LHCN-M2 (cell line): ENCODE data around the gene ERMARD. TPM values are rescaled to one million over a fixed set of nuclear protein-coding genes. Genes with fewer than 3 reads are reported as not detected.

Experiments
- DNase-seq: peaks from one replicate; pipeline ENCODE4 v3.0.0-alpha.2; 2012; ENCODE audit warnings: low read depth
- total RNA-seq: library from RNA; depleted of rRNA; stranded (reverse); fragments of >200 nt; gene quantifications from 2 replicates; pipeline ENCODE4 v1.2.3, GENCODE V29; 2014; rRNA removed

Gene ERMARD
- total RNA-seq, 1 experiment from 2014 or later, result 27.6 TPM

- DNase-seq, result no peak
Measured at GRCh38 chr6:169824848-169825557, 73.6 kb downstream of the ERMARD start.

DNA sequence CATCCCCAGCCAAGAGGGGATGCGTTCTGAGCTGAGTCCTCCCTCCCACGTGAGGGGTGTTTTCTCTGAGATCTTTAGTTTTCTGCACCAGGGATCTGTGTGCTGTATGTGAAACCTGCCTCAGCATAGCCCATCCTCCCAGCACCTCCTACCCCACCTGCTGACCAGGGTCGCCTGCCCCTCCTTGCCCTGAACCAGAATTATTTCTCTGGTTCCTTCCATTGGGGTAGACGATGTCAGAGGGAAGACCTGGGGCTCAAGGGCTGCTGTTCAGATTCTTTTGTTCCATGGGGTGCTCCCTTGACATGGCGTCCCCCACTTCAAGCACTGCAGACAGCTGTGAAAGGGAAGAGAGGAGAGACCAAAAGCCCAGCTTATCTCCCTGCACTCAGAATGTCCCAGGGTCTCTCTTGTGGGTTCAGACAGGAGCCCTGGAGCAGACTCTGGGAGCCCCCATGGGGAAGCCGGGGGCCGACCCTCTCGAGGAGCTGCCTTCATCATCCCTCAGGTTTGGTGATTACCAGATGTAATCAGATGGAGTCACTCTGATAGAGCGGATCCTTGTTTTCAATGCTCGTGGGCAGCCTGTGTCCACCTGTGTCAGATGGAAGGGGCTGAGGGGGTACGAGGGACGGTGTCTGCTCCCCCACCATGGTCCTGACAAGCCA, 74.3 kb downstream of the ERMARD start:
- no peak for DNase-seq

- DNase-seq, result no peak
Measured at GRCh38 chr6:169826697-169827096, 75.3 kb downstream of the ERMARD start.

DNA sequence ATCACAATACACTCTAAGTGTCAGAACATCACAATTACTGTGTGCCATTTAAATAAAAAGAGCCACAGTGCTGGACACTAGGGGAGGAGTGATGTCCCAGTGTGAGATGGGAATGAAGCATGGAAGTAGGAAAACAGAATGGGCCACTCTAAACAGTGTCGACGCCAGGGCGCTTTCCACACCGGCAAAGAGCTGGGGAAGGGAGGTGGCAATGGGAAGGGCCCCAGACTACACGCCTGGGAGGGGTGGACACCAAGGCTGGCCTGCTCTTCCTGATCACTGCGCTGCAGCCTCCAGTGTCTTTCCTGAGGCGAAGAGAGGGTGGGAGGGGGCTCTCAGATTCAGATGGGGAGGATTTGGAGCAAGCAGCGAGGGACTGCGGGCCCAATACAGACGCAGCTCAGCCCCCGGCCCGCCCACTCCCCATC, 75.9 kb downstream of the ERMARD start:
- no peak for DNase-seq

DNA sequence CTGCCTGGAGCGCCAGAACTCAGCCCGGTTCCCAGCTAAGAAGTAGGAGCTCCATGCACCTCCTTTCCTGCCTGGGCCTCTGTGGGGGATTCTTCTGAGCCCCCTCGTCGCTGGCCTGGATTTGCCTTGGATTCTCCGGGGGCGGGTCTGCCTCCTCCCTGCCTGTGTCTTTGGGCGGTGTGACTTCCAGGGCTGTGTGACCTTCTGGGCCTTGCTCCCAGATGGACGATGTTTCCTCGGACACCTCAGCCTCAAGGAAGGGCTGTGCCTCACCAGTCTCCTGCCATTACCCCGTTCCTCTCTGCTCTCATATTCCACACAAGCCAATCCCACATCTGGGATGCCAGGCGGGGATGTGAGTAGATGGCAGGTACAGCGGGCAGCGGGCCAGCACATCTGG, 76.8 kb downstream of the ERMARD start:
- no peak for DNase-seq

DNA sequence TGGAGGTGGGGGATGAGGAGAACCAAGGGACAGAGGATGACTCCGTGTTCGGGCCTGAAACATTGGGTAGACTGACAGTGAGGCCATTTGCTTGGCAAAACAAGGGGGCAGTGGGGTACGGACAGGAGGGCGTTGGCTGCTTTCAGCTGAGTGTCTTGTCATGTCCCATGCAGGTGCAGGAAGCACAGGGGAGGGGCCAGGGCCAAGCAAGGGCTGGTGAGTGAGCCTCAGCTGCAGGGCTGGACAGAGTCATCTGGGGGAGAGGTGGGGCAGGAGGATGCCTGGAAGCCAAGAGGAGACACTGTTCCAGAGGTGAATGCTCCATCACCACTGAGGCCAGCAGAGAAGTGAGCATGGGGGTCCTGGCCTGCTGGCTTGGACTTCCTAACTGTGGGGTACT, 78.4 kb downstream of the ERMARD start:
- no peak for DNase-seq

DNA sequence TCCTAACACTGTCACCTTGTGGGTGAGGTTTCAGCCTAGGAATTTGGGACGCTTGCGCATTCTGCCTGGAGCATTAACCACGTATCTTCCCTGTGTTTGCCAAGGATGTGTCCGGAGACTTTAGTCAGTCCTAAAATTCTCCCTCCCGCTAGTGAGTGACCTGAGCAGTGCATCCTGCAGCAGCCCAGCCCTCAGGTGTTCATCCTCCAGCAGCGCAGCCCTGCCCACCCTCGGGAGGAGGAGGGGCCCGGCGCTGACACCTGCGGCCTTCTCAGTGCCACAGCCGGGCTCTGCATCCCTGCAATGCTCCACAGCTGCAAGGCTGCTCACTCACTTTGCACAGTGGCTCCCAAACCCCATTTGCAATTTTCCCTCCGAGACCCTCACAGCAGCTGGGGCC, 79.5 kb downstream of the ERMARD start:
- DNase-seq, result no peak

Other genes with a start within 250 kb of the ERMARD start
- 17.9 and 25.1 TPM in 2 replicates for gene WDR27, start 49.6 kb upstream of the ERMARD start, total RNA-seq
- gene C6orf120, start 49.5 kb upstream of the ERMARD start, total RNA-seq, result 61.0 and 66.6 TPM in 2 replicates
- gene PHF10, start 27.1 kb upstream of the ERMARD start, total RNA-seq, result 13.4 and 19.3 TPM in 2 replicates
- gene DYNLT2, start 50 bp upstream of the ERMARD start, total RNA-seq, result 0.77 and 1.9 TPM in 2 replicates